NCI-H1694 (cell line): ENCODE measurements around the gene TEKTIP1.

ENCODE experiments used
- DNase-seq: peaks from one replicate; lab custom pipeline; 2025; lab: John Stamatoyannopoulos, UW

Gene TEKTIP1

DNA sequence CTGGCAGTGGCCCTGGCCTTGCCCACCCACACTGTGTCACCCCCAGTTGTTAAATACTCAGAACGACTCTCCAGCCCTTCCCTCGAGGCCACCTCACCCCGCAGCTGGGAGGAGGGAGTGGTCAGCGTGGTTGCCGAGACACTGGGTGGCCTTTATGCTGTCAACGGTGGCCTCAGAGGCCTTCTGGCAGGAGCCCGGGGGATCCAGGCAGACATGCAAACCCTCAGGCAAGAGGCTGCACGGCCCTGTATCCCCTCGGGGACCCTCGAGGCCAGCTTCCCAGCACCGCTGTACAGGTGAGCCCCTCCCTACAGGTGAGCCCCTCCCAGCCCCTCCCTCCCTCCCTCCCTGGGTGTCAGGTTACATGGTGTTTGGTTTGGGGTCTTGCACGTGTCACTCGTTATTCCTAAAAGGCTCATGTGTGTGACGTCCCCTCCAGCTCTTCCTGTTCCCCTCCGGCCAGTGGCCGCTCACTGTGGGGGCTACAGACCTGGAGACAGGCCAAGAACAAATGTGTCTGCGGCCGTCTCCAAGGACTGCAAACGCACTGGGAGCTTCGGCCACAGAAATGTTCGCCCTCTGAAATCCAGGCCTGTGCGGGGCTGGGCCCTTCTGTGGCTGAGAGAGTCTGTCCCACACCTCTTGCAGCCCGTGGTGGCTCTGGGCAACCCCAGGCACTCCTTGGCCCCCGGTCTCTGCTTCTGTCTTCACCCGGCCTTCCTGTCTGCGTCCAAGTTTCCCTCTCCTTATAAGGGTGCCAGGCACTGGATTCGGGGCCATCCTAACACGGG lies at the start of gene TEKTIP1:
Gene TEKTIP1 (plus strand): TSS at position 210 of the 791 bp plus-strand sequence. CDS start 4 bp downstream, at position 214.
- DNase-seq = no peak

DNA sequence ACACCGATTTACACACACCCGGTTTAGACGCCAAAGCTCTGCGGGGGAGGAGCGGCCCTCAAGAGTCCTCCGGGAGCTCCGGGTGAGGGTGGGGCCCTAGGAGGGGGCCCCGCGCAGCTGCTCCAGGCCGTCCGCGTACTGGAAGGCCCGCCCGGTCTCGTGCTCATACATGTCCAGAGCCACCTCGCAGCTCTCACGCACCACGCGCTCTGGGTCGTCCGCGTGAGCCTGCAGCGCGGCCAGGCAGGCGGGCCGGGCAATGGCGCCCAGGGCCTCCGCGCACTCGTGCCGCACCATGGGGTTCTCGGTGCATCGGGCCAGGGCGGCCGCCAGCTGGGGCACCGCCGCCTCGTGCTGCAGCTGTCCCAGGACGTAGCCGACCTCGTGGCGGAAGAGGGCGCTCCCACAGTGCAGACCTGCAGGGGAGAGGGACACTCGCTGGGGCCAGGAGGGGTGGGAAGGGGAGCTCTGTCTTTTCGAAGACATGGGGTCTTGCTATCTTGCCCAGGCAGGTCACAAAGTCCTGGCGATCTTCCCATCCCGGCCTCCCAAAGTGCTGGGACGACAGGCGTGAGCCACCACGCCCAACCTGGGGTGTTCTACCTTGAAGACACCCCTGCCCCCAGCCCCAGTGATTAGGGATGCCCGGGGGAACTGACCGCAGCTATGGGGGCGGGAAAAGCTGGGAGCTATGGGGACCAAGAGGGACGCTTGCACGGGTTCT lies 47.4 kb upstream of the TEKTIP1 start:
- no peak for DNase-seq

DNA sequence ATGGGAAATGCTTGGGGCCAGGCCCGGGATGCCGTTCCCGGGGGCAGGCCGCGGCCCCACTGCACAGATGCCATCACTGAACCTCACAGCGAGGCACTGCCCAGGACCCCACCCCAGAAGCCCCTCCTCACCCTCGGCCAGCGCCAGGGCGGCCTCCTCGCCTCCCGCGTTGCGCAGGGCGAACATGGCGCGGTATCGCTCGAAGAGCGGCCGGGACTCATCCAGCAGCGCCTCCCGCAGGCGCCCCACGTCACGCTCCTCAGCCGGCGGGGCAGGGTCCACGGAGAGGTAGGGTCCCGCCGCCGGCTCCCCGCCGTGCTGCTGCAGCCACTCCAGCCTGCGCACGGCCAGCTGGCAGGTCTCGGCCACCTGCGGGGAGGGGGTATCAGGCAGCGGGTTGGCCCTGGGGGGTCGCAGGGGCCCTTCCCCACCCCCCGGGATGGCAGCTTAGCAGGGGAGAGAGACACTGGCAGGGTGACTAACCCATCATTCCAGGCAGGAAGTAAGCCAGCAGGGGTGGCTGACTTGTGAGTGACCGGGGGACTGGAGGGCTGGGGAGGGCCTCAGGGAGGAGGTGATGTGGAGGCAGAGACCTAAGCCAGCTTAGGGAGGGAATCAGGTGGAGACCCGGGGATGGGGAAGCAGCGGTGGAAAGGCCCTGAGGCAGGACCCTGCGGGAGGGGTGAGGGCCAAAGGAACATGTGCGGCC lies 46.7 kb upstream of the TEKTIP1 start:
- no peak for DNase-seq

DNA sequence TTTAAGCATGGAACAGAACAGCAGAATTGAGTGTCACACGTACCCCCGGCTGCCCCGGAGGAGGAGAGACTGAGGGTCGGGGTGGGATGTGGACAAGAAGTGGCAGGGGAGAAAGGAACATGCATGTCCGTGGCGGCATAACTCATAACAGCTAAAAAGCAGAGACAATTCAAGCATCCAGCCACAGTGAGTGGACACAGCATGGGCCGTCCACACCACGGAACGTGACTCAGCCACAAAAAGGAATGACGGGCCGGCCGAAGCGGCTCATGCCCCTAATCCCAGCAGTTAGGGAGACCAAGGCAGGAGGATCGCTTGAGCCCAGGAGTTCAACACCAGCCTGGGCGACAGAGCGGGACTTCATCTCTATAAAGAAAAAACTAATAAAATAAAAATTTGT lies 46.1 kb upstream of the TEKTIP1 start:
- DNase-seq = no peak

DNA sequence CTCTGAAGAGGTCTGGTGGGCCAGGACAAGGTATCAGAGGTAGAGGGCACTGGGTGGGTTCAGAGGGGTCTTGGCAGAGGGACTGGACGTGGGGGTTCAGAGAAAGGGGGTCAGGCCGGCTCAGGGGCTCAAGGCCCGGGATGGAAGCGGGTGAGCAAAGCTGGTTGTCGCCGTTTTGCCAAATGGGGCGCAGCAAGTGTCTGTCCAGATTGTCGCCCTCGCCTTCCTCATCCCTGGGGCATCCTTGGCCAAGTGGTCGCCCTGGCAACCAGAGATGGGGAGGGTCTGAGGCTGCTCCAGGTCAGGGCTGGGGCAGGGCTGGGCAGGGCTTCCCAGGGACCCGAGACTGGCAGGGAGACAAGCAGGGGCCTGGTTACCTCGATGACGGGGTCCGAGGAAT lies 45.3 kb upstream of the TEKTIP1 start:
- DNase-seq = no peak

DNA sequence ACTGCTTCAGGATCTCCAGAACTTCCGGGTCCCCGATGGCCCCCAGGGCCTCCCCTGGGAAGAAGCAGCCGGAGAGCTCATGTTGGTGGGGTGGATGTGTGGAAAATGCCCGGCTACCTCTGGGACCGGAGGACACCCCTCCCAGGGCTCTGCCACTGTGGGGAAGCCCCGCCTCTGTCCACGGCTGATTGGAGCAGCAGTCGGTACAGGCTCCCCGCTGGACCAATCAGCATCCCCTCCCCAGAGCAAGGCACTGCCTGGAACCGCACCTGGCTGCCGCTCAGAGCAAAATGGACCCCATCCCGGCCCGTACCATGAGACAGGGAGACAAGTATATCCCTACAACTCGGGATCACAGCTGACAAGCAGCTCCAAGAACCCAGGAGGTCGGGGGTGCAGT lies 44.9 kb upstream of the TEKTIP1 start:
- DNase-seq = no peak

DNA sequence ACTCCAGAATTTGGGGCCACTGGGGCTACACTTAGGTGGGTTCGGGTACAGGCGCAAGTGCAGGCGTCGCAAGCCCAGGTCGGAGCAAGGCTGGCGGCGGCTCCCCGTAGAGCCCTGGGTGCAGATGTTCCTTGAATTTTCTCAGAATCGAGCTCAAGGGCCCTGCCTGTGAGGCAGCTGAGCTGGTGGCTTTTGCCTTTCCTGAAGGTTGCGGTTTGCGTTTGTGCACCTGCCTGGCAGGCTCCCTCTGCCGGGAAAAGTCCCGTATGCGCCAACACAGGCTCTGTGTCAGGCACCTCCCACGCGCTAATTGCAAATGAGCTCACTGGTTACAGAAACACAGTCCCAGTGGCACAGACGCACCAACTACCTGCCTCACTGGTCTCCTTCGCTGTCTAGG lies 44.4 kb upstream of the TEKTIP1 start:
- no peak for DNase-seq

DNA sequence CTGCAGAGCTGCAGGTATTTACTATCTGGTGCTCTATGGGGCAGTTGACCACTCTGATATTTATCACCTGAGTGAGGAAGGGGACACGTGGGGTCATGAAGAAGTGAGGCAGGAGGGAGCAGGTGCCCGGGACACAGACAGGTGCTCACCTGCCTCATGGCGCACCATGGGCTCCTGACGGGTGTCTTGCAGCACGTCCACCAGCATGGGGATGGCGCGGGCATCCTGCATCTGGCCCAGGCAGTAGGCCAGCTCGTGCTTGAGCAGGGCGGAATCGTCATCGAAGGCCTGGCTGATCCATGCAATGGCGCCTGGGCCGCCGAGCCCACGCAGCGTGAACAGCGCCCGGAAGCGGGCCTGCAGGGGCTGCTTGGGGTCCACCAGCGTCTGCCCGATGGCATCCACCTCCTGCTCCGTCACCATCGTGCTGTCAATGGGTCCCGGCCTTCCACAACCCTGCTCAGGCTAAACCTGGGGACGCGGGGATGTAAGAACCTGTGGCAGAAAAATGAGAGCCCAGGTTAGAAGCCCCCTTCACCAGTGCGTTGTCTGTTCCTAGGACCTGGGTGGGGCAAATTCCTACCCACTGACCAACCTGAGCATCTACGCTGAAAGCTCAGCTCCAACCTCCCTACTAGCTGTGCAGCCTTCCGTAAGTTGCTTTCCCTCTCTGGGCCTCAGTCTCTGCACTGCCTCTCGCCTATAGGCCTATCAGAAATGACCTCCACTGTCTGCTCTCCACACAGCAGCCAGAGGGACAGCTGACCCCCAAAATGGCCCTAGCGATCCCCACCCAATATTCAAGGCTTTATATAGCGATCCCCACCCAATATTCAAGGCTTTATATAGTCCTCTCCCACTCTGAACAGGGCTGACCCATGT lies 42.3 kb upstream of the TEKTIP1 start:
- DNase-seq = no peak

DNA sequence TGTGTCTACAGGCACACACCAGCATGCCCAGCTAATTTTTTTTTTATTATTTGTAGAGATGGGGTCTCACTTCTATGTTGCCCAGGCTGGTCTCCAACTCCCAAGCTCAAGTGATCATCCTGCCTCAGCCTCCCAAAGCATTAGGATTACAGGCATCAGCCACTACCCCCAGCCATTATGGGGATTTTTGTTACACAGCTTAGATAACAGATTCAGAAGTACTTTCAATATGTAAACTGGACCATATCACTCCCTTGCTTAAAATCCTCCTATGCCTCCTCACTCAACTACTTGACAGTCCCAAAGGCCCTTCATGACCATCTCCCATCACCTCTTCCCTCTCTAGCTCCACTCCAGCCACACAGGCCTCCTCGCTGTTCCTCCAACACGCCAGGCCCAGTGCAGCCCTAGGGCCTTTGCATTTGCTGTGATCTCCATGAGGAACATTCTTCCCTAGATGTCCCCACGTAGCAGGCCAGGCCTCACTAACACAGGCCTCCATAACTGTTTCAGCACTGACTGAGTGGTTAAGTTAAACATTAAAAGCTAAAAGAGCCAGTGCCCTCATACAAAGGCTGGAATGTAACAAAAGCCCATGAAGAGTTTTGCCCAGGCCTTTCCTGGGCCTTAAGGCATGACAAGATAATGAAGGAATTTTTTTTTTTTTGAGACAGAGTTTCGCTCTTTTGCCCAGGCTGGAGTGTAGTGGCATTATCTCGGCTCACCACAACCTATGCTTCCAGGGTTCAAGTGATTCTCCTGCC lies 41.0 kb upstream of the TEKTIP1 start:
- DNase-seq = no peak

DNA sequence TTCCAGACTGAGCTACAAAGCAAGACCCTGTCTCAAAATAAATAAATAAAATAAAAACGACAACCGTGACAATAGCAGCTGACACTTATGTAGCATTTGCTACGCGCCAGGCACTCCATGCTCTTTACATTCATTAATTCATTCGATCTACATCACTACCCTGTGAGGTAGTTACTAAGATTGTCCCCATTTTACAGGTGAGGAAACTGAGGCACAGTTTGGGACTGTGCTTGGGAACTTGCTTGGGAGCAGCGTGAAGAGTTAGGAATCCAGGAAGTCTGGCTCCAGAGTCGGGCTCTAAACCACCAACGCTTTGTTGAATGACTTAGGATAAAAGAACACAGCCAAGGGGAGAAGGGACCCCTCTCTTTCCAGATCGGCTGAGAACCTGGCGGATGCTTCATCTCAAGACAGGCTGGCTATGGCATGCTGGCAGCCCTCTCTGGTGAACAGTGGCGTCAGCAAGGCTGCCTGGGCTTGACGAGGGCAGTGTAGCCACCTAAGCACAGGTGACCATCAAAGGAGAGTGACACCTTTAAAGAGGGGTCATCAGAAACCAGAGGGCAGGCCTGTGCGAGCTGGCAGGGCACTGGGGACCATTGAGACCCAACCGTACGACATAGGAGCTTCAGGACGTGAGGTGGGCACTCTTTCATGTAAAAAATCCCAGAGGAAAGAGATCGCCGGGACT lies 39.1 kb upstream of the TEKTIP1 start:
- no peak for DNase-seq

DNA sequence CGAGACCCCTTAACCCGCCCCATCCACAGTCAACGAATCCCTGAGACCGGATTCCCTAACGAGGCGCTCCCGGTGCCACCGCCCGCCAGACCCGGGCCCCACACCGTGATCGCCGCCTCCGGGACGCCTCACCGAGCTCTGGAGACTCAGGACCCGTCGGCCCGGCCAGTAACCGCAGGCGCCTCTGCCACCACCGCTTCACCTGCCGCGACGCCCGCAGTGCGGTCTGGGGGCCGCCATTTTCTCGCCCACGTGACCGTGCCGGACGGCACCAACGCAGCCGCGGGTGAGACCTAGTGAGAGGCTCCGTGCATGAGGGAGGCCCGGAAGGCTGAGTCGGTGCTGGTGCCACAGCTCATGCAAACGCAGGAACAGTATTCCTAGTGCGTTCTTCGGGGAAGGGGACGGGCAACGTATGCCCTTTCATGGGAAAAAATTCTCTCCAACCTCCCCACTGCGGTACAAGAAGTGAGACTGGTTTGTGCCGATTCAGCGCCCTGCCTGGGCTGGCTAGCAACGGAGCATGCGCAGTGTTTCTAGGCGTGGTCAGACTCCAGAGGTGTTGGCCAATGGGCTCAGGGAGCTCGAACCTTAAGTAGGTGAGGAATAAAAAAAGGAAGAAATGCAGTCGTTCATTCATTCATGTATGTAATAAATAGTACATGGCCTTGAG lies 38.4 kb upstream of the TEKTIP1 start, which contains the start of gene DOHH:
Gene DOHH (minus strand): TSS at position 246 of the 673 bp plus-strand sequence. CDS start 3,860 bp downstream, outside the sequence.
- peak; percentile 93 for DNase-seq

DNA sequence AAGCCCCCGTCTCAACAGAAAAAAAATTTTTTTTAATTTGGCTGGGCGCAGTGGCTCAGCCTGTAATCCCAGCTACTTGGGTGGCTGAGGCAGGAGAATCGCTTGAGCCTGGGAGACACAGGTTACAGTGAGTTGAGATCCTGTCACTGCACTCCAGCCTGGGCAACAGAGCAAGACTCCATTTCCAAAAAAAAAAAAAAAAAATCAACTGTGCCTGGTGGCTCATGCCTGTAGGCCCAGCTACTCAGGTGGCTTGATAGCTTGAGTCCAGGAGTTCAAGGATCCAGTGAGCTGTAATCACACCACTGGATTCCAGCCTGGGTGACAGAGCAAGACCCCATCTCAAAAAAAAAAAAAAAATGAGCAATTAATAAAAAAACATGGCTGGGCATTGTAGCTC lies 37.2 kb upstream of the TEKTIP1 start:
- no peak for DNase-seq

DNA sequence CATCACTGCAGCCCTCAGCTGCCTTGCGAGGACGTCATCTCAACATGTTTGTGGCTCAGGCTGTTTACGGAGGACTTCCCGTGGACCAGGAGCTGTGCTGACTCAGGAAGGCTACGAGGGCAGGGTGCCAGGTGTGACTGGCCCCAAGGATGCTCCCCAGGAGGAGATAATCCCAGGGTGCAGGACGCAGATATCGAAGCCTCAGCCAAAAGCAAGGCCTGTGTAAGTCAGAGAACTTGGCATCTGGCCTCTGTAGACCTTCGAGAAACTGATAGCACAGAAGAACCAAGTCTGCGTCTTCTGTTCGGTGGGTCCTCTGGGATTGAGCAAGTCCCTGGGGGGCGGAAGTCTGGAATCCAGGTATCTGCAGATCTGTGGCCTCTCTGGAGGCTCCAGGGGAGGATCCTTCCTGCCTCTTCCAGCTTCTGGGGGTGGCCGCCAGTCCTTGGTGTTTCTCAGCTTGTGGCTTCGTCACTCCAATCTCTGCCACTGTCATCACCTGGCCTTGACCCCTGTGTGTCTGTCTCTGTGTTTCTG lies 35.9 kb upstream of the TEKTIP1 start:
- no peak for DNase-seq

DNA sequence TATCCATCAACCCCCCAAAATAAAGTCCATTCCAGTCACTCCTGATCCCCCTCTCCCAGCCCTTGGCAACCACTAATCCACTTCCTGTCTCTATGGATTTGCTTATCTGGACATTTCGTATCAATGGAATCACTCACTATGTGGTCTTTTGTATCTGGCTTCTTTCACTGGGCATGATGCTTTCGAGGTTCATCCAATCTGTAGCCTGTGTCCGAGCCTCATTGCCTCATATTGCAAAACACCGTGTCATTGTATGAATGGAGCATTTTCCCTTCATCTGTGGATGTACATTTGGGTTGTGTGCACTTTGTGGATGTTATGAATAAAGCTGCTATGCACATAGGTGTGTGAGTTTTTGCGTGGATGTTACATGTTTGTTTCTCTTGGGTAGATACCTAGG lies 34.2 kb upstream of the TEKTIP1 start:
- no peak for DNase-seq

DNA sequence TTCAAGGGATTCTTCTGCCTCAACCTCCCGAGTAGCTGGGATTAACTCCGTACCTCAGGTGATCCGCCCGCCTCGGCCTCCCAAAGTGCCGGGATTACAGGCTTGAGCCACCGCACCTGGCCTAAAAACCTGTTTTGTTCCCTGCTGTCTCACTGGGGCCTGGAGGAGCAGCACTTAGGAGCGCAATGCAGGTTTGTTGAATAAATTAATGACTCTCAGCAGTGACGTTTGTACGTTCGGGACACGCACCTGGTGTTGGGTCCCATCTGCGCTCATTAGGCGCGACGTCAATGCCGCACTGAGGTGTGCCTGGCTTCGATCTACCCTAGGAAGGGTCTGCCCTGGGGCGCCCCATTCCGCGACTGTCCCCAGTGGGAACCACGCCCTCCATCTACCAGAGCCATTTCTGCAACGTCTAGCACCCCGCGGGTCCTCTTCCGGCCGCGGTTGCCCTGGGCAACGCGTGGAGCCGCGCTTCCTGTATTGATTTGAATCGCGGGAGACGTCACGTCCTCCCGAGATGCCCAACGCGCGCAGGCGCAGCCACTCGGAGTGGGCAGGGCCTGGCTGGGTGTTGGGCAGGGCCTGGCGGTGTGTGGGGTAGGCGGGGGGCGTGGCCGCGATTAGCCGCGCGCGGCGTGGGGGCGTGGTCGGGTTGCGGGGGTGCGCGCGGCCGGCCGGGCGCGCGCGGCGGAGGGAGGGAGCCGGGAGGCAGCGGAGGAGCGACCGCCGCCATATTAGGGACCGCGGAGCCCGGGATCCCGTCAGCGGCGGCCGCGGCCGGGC lies 33.2 kb upstream of the TEKTIP1 start, which contains the start of gene FZR1:
Gene FZR1 (plus strand): TSS at position 714 of the 786 bp plus-strand sequence. CDS start 16,679 bp downstream, outside the sequence.
- peak; percentile 89 for DNase-seq

DNA sequence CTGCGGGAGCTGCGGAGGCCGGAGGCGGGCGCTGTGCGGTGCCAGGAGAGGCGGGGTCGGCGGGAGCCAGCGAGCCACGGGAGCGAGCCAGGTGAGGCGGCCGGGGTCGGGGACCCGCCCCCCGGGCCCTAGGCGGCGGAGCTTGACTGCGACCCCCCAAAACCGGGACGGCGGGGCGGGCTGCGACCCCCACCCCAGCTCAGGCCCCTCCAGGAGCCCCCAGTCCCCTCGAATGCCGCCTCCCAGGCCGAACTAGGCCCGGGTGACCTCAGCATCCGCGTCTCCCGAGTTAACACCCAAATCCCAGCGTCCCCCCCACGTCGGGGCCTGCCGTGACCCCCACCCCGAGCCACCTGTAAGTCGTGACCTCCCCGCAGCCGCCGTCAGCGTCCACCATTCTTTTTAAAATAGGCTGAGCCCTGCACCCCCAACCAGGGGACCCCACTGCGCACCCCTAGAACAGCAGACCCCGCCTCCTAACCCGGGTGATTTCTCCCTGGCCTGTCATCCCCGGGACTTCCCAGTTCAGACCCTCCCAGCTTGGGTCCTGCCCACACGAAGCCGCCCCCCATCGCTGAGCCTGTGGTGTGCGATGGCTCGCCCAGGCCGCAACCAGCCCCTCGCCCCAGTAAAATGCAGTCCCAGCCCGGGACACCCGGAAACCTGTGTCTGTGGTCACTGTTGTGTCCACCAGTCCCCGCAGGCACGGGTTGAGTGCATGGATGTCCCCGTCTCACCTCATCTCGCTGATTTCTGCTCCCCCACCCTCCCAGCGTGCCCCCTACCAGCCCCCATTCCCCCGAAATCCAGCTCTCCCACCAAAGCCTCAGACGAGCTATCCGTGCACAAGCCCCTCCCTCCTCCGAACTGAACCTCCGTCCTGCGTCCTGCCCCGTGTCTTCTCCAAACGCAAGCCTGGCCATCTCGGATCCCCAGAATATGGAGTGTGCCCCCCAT lies 32.3 kb upstream of the TEKTIP1 start:
- no peak for DNase-seq

DNA sequence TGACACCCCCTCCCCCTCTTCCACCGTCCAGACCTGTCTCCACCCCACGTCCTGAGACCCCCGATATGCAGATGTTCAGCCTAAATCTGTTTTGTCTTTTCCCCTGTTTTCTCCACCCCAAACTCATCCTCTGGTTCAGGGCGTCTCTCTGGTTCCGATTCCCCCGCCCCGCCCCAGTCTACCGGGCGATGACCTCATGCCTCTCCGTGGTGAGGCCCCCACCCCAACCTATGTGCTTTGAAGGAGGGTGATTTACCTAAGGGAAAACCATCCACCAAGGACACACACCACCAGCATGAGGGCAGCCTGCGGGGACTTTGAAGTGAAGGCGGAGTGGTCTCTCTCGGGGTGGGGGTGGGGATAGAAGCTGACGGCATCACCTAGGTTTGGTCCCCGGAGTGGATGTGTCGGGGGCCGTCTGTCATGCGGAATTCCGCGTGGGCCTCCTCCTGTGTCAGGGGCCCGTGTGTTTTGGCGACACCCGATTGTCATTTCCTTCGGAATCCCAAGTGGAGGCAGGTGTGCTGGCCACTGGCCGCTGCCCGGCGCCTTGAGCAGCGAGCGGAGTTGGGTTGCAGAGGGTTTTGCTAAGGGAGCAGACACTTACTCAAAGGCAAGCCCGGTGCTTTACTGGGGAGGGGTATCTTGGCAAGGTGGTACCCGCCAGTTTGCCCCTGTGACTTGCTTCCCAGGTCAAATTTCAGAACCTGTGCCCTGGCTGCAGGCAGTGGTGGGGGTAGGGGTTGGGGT lies 31.4 kb upstream of the TEKTIP1 start:
- DNase-seq = no peak
